ENCODE results near the gene NDUFS4.
"Not testable (repeated sequence)": the region's sequence is repeated elsewhere in the genome, so short reads cannot be mapped to it uniquely, and the experiment has no call there.

Gene NDUFS4

DNA sequence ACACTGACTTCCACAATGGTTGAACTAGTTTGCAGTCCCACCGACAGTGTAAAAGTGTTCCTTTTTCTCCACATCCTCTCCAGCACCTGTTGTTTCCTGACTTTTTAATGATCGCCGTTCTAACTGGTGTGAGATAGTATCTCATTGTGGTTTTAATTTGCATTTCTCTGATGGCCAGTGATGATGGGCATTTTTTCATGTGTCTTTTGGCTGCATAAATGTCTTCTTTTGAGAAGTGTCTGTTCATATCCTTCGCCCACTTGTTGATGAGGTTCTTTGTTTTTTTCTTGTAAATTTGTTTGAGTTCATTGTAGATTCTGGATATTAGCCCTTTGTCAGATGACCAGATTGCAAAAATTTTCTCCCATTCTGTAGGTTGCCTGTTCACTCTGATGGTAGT lies 100.1 kb downstream of the NDUFS4 start:
- not testable (repeated sequence) for DNase-seq (ENCODE audit: low read depth, low spot score)

GRCh38 chr5:53665313-53665712 lies 104.9 kb downstream of the NDUFS4 start:
- DNase-seq (ENCODE audit: low read depth, low spot score), result not testable (repeated sequence)

DNA sequence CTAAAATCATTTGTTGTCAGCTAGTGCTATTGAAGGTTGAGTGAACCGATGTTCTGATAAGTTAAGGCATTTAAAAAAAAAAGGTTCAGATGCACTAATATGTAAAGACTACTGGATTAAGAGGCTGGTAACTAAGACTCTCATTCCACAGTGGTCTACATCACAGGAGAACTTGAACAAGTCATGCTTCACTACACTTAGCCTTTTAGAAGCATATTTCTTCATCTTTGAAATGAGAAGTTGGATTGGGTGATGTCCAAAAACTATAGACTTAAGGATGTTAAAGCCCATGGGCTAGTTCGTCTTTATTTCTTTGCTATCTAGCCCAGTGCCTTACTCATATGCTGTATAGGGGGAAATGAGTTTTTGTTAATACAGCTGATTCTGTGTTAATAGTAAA lies 107.2 kb downstream of the NDUFS4 start:
- no peak for DNase-seq (ENCODE audit: low read depth, low spot score)

GRCh38 chr5:53671447-53671846 lies 111.0 kb downstream of the NDUFS4 start:
- peak; percentile 79 for DNase-seq (ENCODE audit: low read depth, low spot score)

- DNase-seq (ENCODE audit: low read depth, low spot score), result no peak
Observed at GRCh38 chr5:53674121-53674520, 113.7 kb downstream of the NDUFS4 start.

DNA sequence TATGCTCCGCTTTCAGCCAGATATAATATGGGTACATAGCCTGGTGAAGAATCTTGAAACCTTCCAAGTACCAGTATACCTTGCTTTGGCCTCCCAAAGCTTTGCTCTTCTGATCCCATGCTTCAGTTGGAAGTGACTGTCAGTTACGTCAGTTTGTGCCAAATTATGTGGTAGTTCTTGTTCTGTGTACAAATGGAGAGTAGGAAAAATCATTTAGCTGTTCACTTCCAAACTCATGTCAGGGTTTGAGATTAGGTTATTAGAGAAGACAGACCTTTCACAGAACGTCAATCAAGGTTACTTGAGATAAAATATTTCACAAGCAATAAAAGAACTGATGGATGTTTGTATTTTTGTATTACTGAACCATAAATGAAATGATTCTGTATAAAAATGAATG lies 117.2 kb downstream of the NDUFS4 start:
- no peak for DNase-seq (ENCODE audit: low read depth, low spot score)

- no peak for DNase-seq (ENCODE audit: low read depth, low spot score)
Observed at GRCh38 chr5:53678981-53679660, 118.7 kb downstream of the NDUFS4 start.

DNA sequence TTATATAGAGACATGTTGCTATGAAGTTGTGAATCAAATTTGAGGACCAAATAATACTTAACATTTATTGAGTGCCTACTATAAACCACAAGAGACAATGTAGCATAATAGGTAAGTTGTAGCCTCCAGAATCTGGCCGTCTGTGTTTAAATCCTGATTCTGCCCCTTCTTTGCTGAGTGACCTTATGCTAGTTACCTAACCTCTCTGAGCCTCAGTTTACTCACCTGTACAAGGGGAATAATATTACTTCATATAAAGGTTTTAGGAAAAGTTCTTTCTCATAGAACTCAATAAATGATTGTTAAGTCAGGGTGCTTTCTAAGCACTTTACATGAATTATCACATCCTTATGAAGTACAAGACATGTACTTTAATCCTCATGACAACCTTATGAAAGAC lies 120.6 kb downstream of the NDUFS4 start:
- DNase-seq (ENCODE audit: low read depth, low spot score), result no peak

- no peak for DNase-seq (ENCODE audit: low read depth, low spot score)
Observed at GRCh38 chr5:53691014-53691413, 130.6 kb downstream of the NDUFS4 start.

DNA sequence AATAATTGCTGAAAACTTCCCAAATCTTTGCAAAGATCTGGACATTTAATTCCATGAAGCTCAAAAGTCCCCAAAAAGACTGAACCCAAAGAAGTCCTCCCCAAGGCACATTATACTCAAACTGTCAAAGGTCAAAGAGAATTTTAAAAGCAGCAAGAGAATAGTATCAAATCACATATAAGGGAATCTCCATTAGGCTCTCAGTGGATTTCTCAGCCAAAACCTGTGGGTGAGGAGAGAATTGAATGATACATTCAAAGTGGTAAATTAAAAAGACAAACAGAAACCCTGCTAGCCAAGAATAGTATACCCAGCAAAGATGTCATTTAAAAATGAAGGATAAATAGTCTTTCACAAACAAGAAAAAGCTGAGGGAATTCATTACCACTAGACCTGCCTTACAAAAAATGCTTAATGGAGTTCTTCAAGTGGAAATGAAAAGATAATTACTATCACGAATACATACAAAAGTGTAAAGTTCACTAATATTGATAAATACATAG lies 134.1 kb downstream of the NDUFS4 start:
- DNase-seq (ENCODE audit: low read depth, low spot score), result no peak

DNA sequence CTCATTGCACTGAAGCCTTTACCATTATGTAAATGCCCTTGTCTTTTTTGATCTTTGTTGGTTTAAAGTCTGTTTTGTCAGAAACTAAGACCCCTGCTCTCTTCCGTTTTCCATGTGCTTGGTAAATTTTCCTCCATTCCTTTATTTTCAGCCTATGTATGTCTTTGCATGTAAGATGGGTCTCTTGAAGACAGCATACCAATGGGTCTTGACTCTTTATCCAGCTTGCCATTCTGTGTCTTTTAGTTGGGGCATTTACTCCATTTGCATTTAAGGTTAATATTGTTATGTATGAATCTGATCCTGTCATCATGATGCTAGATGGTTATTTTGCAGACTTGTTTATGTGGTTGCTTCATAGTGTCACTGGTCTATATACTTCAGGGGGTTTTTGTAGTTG lies 150.0 kb downstream of the NDUFS4 start:
- not testable (repeated sequence) for DNase-seq (ENCODE audit: low read depth, low spot score)

DNA sequence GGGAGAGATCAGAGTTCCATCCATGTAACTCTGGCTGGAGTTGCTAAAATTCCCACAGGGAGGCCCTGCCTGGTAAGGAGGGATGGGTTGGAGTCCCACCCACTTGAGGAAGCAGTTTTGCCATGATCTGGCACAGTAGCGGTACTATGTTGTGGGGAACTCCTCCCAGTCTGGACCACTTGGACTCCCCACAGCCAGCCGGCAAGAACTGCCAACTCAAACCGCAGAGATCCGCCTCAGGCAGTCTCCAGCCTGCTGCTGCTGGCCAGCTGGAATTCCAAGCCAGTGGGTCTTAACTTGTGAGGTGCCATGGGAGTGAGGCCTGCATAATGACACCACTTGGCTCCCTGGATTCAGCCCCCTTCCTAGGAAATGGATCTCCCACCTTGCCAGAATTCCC lies 151.9 kb downstream of the NDUFS4 start:
- no peak for DNase-seq (ENCODE audit: low read depth, low spot score)

GRCh38 chr5:53713978-53714666 lies 153.7 kb downstream of the NDUFS4 start:
- no peak for DNase-seq (ENCODE audit: low read depth, low spot score)

DNA sequence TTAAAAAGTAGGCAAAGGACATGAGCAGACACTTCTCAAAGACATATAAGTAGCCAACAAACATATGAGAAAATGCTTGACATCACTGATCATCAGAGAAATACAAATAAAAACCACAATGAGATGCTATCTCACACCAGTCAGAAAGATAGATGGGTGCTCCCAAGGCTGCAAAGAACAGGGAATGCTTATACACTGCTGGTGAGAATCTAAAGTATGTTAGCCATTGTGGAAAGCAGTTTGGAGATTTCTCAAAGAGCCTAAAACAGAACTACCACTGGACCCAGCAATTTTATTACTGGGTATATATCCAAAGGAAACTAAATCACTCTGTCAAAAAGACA lies 154.2 kb downstream of the NDUFS4 start:
- no peak for DNase-seq (ENCODE audit: low read depth, low spot score)

DNA sequence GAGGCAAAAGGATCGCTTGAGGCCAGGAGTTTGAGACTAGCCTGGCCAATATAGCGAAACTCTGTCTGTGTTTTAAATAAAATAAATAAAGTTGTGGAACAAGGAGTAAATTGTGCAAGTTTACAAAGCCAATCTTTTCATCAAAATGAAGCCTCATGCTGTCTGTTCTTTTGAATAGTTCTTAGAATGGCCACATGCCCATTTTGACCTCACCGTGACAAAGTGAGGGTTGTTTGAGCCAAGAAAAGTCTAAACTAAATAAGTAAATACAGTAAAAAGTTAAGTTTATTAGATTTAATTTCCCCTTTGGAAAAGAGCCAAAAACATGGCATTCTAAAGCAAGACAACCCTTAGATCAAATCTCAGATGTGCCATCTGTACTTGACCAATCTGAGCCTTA lies 165.7 kb downstream of the NDUFS4 start:
- no peak for DNase-seq (ENCODE audit: low read depth, low spot score)

DNA sequence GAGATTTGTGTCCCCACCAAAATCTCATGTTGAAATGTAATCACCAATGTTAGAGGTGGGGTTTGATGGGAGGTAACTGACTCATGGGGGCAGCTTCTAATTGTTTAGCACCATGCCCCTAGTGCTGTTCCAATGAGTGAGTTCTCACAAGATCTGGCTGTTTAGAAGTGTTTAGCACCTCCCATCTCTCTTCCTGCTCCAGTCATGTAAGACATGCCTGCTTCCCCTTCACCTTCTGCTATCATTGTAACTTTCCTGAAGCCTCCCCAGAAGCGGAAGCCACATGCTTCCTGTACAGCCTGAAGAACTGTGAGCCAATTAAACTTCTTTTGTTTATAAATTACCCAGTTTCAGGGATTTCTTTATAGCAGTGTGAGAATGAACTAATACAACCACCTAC lies 170.5 kb downstream of the NDUFS4 start:
- no peak for DNase-seq (ENCODE audit: low read depth, low spot score)

All from iPS DF 19.7 (cell line).